Neural cell (in vitro differentiated cells): ENCODE data around the gene TOB1. TPM values are rescaled to one million over a fixed set of nuclear protein-coding genes. Genes with fewer than 3 reads are reported as not detected.

Experiments used
- H2AFZ ChIP-seq: fragments of 200-600, 300-800 bp; sonication (generic), shearing (Covaris generic); 2 replicates; pipeline ENCODE4 v1.6.0; 2014; ENCODE audit warnings: low read depth, mild to moderate bottlenecking, antibody characterized with exemption, low read length, moderate library complexity
- H3F3A ChIP-seq: fragments of 200-600 bp; shearing (Covaris generic); 2 replicates; pipeline ENCODE4 v1.6.1; 2016; ENCODE audit warnings: mild to moderate bottlenecking, moderate library complexity, mixed read lengths, antibody characterized with exemption, low read length; ENCODE audit not compliant: insufficient read depth, poor library complexity, severe bottlenecking
- H3K27ac ChIP-seq: fragments of 200-600, 300-800 bp; sonication (generic), shearing (Covaris generic); 2 replicates; pipeline ENCODE4 v1.5.1; 2014; ENCODE audit warnings: mild to moderate bottlenecking, low read length, moderate library complexity
- H3K27me3 ChIP-seq: fragments of 300-800, 200-600 bp; sonication (generic), shearing (Covaris generic); 2 replicates; pipeline ENCODE4 v1.6.0; 2014; ENCODE audit warnings: mild to moderate bottlenecking, low read depth, low read length, moderate library complexity; ENCODE audit not compliant: insufficient read depth
- H3K36me3 ChIP-seq: fragments of 300-800, 200-600 bp; sonication (generic), shearing (Covaris generic); 2 replicates; pipeline ENCODE4 v1.5.1; 2014; ENCODE audit warnings: mild to moderate bottlenecking, antibody characterized with exemption, low read length, moderate library complexity; ENCODE audit not compliant: insufficient read depth
- H3K4me2 ChIP-seq: fragments of 300-800, 200-600 bp; sonication (generic), shearing (Covaris generic); 2 replicates; pipeline ENCODE4 v1.6.0; 2014; ENCODE audit warnings: mild to moderate bottlenecking, low read length
- H3K4me3 ChIP-seq: fragments of 300-800, 200-600 bp; sonication (generic), shearing (Covaris generic); 2 replicates; pipeline ENCODE4 v1.5.1; 2014; ENCODE audit warnings: mild to moderate bottlenecking, low read length, moderate library complexity
- H3K79me2 ChIP-seq: fragments of 200-600 bp; shearing (Covaris generic); replicated peaks from 2 replicates; pipeline ENCODE4 v1.6.0; 2014; ENCODE audit warnings: mild to moderate bottlenecking, low read length, moderate library complexity; ENCODE audit not compliant: insufficient read depth
- H3K9ac ChIP-seq: fragments of 300-800, 200-600 bp; sonication (generic), shearing (Covaris generic); 2 replicates; pipeline ENCODE4 v1.6.1; 2016; ENCODE audit warnings: mild to moderate bottlenecking, low read length, mixed read lengths
- H3K9me2 ChIP-seq: fragments of 200-600 bp; shearing (Covaris generic); 2 replicates; pipeline ENCODE4 v1.6.1; 2016; ENCODE audit warnings: mild to moderate bottlenecking, low read length, mixed read lengths; ENCODE audit not compliant: insufficient read depth
- H3K9me3 ChIP-seq: fragments of 200-600, 300-800 bp; sonication (generic), shearing (Covaris generic); 2 replicates; pipeline ENCODE4 v1.6.1; 2016; ENCODE audit warnings: mild to moderate bottlenecking, mixed run types, low read length, moderate library complexity, mixed read lengths
- H4K20me1 ChIP-seq: fragments of 200-600 bp; shearing (Covaris generic); 2 replicates; pipeline ENCODE4 v1.6.1; 2016; ENCODE audit warnings: mild to moderate bottlenecking, mixed run types; ENCODE audit not compliant: insufficient read depth
- EP300 ChIP-seq: fragments of 450-650 bp; conservative IDR thresholded peaks from 2 replicates; pipeline ENCODE4 v1.6.1; 2014; ENCODE audit warnings: antibody characterized with exemption, mild to moderate bottlenecking, moderate library complexity; ENCODE audit not compliant: poor library complexity, severe bottlenecking
- EZH2 ChIP-seq: fragments of 200-600, 300-800 bp; shearing (Covaris generic), sonication (generic); IDR thresholded peaks from 2 replicates; pipeline ENCODE4 v1.6.1; 2014; ENCODE audit warnings: antibody characterized with exemption, low read length, borderline replicate concordance, mild to moderate bottlenecking; ENCODE audit not compliant: insufficient read depth, poor library complexity, severe bottlenecking
- MXI1 ChIP-seq: fragments of 450-650 bp; conservative IDR thresholded peaks from 2 replicates; pipeline ENCODE4 v1.6.1; 2014; ENCODE audit warnings: antibody characterized with exemption, mild to moderate bottlenecking; ENCODE audit not compliant: poor library complexity, severe bottlenecking
- RAD21 ChIP-seq: fragments of 450-650 bp; conservative IDR thresholded peaks from 2 replicates; pipeline ENCODE4 v1.6.1; 2014; ENCODE audit warnings: antibody characterized with exemption, mild to moderate bottlenecking, moderate library complexity
- SMC3 ChIP-seq: fragments of 450-650 bp; conservative IDR thresholded peaks from 2 replicates; pipeline ENCODE4 v1.6.1; 2014; ENCODE audit warnings: antibody characterized with exemption, mild to moderate bottlenecking, moderate library complexity; ENCODE audit not compliant: poor library complexity
- TAF1 ChIP-seq: IDR thresholded peaks from 2 replicates; pipeline ENCODE4 v1.6.1; 2012; ENCODE audit warnings: low read depth
- polyA plus RNA-seq: library from polyadenylated mRNA; depleted of rRNA; stranded (reverse); fragments of >200 nt; gene quantifications from 2 replicates; pipeline ENCODE4 v1.2.3, GENCODE V29; 2014
- TF ChIP-seq, protein P1 (sequence below): fragments of 450-650 bp; IDR thresholded peaks from 2 replicates; pipeline ENCODE4 v1.5.1; 2014; ENCODE audit warnings: antibody characterized with exemption, mild to moderate bottlenecking, moderate library complexity; ENCODE audit not compliant: poor library complexity, severe bottlenecking
- TF ChIP-seq, protein P2 (sequence below): IDR thresholded peaks from 2 replicates; pipeline ENCODE4 v1.6.1; 2012; ENCODE audit warnings: borderline replicate concordance

TOB1 gene
- polyA plus RNA-seq, 1 donor from 2014 or later: 8.9 TPM

DNA sequence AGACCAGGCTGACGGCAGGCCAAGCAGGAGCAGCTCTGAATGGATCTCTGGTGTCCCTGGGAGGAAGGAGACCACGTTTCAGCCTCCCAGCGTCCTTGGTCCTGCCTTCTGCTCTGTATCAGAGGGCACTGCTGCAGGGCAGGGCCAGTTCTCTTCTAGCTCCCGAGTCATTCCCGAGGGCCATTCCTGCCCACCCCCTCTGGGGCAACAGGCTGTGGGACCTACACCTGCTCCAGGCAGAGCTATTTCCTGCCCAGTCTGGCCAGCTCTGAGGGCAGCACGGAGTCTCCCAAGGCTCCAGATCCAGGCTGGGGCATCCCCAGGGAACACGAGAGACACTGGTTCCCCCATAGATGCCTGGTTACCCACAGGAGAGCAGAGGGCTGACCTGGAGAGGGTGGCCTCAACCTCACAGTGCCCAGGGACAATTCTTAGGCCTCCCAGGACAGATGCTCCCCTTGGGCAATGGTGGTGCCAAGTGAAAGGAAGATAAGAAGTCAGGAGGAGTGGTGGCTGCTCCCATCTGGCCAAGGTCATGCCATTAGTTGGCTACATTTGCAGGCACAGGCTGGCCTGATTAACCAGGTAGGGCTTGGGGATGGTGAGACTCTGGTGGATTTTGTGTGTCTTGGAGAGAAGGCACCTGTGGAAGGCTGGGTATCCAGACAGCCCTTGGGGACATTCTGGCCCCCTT, 28.7 kb downstream of the TOB1 start:
- Histone ChIP-seq H3F3A (no peaks in the 10 kb centered on the region), H4K20me1 (no peaks in the 10 kb centered on the region), H3K9ac (no peak overlapping the region), H3K9me2 (no peaks in the 10 kb centered on the region), H3K79me2 (no peaks in the 10 kb centered on the region), H2AFZ (no peak overlapping the region), H3K36me3 (no peaks in the 10 kb centered on the region), H3K4me2 (no peak overlapping the region), H3K9me3 (no peaks in the 10 kb centered on the region), H3K4me3 (no peak overlapping the region), H3K27me3 (no peaks in the 10 kb centered on the region), H3K27ac (no peak overlapping the region)
- TF ChIP-seq EZH2: no peak
- TF ChIP-seq, protein P1, sequence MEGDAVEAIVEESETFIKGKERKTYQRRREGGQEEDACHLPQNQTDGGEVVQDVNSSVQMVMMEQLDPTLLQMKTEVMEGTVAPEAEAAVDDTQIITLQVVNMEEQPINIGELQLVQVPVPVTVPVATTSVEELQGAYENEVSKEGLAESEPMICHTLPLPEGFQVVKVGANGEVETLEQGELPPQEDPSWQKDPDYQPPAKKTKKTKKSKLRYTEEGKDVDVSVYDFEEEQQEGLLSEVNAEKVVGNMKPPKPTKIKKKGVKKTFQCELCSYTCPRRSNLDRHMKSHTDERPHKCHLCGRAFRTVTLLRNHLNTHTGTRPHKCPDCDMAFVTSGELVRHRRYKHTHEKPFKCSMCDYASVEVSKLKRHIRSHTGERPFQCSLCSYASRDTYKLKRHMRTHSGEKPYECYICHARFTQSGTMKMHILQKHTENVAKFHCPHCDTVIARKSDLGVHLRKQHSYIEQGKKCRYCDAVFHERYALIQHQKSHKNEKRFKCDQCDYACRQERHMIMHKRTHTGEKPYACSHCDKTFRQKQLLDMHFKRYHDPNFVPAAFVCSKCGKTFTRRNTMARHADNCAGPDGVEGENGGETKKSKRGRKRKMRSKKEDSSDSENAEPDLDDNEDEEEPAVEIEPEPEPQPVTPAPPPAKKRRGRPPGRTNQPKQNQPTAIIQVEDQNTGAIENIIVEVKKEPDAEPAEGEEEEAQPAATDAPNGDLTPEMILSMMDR: no peak

DNA sequence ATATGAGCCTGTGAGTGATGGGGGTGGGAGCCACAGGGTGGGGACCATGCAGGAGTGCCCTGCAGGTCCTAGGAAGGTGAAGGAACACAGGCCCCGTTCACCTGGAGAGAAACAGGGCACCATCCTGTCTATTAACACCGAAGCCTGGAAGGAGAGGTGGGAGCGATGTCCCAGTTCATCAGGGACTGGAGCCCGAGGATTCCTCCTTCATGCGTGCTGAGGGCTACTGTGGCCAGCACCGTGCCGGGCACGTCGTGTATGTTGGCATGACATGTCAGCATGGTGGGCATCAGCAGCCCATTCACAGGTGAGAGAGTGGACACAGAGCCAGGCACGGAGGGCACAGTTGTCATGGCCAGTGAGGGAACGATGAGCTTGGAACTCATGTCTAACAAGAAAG, 29.3 kb downstream of the TOB1 start:
- Histone ChIP-seq H3K27ac (no peak overlapping the region), H3K79me2 (no peaks in the 10 kb centered on the region), H3K4me3 (no peak overlapping the region), H3F3A (no peaks in the 10 kb centered on the region), H2AFZ (no peak overlapping the region), H3K27me3 (no peaks in the 10 kb centered on the region), H3K9me2 (no peaks in the 10 kb centered on the region), H3K9me3 (no peaks in the 10 kb centered on the region), H4K20me1 (no peaks in the 10 kb centered on the region), H3K9ac (no peak overlapping the region), H3K36me3 (no peaks in the 10 kb centered on the region), H3K4me2 (no peak overlapping the region)
- TF ChIP-seq SMC3 (no peak), EZH2 (no peak), EP300 (no peak), TAF1 (no peak), RAD21 (no peak), MXI1 (no peak)
- TF ChIP-seq, protein P2, sequence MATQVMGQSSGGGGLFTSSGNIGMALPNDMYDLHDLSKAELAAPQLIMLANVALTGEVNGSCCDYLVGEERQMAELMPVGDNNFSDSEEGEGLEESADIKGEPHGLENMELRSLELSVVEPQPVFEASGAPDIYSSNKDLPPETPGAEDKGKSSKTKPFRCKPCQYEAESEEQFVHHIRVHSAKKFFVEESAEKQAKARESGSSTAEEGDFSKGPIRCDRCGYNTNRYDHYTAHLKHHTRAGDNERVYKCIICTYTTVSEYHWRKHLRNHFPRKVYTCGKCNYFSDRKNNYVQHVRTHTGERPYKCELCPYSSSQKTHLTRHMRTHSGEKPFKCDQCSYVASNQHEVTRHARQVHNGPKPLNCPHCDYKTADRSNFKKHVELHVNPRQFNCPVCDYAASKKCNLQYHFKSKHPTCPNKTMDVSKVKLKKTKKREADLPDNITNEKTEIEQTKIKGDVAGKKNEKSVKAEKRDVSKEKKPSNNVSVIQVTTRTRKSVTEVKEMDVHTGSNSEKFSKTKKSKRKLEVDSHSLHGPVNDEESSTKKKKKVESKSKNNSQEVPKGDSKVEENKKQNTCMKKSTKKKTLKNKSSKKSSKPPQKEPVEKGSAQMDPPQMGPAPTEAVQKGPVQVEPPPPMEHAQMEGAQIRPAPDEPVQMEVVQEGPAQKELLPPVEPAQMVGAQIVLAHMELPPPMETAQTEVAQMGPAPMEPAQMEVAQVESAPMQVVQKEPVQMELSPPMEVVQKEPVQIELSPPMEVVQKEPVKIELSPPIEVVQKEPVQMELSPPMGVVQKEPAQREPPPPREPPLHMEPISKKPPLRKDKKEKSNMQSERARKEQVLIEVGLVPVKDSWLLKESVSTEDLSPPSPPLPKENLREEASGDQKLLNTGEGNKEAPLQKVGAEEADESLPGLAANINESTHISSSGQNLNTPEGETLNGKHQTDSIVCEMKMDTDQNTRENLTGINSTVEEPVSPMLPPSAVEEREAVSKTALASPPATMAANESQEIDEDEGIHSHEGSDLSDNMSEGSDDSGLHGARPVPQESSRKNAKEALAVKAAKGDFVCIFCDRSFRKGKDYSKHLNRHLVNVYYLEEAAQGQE: no peak
- TF ChIP-seq, protein P1: no peak
